Endothelial cell of umbilical vein (primary cell): ENCODE data around the gene HMGXB4. TPM values are rescaled to one million over a fixed set of nuclear protein-coding genes. Genes with fewer than 3 reads are reported as not detected.

Source experiments
- BruUV-seq: library from RNA; stranded (reverse); fragments of 400-500 nt; replicated peaks from 2 replicates; lab custom pipeline; 2021; lab: Mats Ljungman, UMichigan
- CTCF ChIA-PET: fragments of 300-600, 350-600 bp; sonication (Branson Sonifier 250); formaldehyde crosslinking; loops from one replicate; lab custom pipeline; 2021; ENCODE audit warnings: antibody characterized with exemption, inconsistent platforms; lab: Charles Lee
- POLR2A ChIA-PET: fragments of 300-600, 350-600 bp; sonication (Branson Sonifier 250); formaldehyde crosslinking; loops from one replicate; lab custom pipeline; 2021; ENCODE audit warnings: antibody characterized with exemption, inconsistent platforms; lab: Charles Lee
- DNase-seq: peaks from one replicate; pipeline ENCODE4 v3.0.0-alpha.2; 2011; ENCODE audit warnings: low read depth, low spot score
- FAIRE-seq: peaks from 2 replicates; lab custom pipeline; 2011; peaks lifted over from hg19 to GRCh38; lab: Jason Lieb, UNC
- H2AFZ ChIP-seq: 2 replicates; pipeline ENCODE4 v1.6.0; 2012; ENCODE audit warnings: low read depth, low read length, control low read depth, inconsistent platforms
- H3K27ac ChIP-seq: 2 replicates; pipeline ENCODE4 v1.5.1; 2011; ENCODE audit warnings: low read depth, mild to moderate bottlenecking, control low read depth, low read length, moderate library complexity; ENCODE audit not compliant: insufficient read depth
- H3K27me3 ChIP-seq, 2 experiments: 2 replicates each; pipeline versions ENCODE4 v1.6.0 to v1.6.1; 2011; ENCODE audit warnings: low read length in 2 of 2, mixed read lengths in 1 of 2; ENCODE audit not compliant: control insufficient read depth in 2 of 2, insufficient read depth in 2 of 2
- H3K36me3 ChIP-seq, 2 experiments: 2 replicates in 1 of 2; 3 replicates in 1 of 2; pipeline ENCODE4 v1.5.1; 2011; ENCODE audit warnings: low read length in 2 of 2, mild to moderate bottlenecking in 1 of 2, moderate library complexity in 1 of 2; ENCODE audit not compliant: control insufficient read depth in 2 of 2, insufficient read depth in 2 of 2; ENCODE audit errors: extremely low read depth in 1 of 2
- H3K4me1 ChIP-seq: 3 replicates; pipeline ENCODE4 v1.5.1; 2011; ENCODE audit warnings: mild to moderate bottlenecking, low read length; ENCODE audit not compliant: control insufficient read depth, insufficient read depth; ENCODE audit errors: extremely low read depth
- H3K4me2 ChIP-seq: 2 replicates; pipeline ENCODE4 v1.6.1; 2011; ENCODE audit warnings: low read length, control low read depth, mixed read lengths; ENCODE audit not compliant: insufficient read depth
- H3K4me3 ChIP-seq, 3 experiments: fragments of 200-600 bp in 1 of 3; sonication (generic), shearing (Covaris generic) in 1 of 3; replicated peaks in 1 of 3; 2 replicates each; pipeline ENCODE4 v1.5.1; 2011 to 2016; ENCODE audit warnings: control low read depth in 3 of 3, low read length in 3 of 3, mild to moderate bottlenecking in 2 of 3, inconsistent platforms in 1 of 3, low read depth in 1 of 3, moderate library complexity in 1 of 3; ENCODE audit not compliant: insufficient read depth in 1 of 3
- H3K79me2 ChIP-seq: 2 replicates; pipeline ENCODE4 v1.6.0; 2012; ENCODE audit warnings: low read length, inconsistent platforms; ENCODE audit not compliant: control insufficient read depth, insufficient read depth
- H3K9ac ChIP-seq: replicated peaks from 2 replicates; pipeline ENCODE3; 2011; ENCODE audit warnings: low read length, control low read depth; ENCODE audit not compliant: insufficient read depth; ENCODE audit errors: extremely low read depth
- H3K9me1 ChIP-seq: replicated peaks from 3 replicates; pipeline ENCODE4 v1.6.0; 2011; ENCODE audit warnings: mild to moderate bottlenecking, low read length; ENCODE audit not compliant: control insufficient read depth, insufficient read depth; ENCODE audit errors: extremely low read depth
- H3K9me3 ChIP-seq: replicated peaks from 2 replicates; pipeline ENCODE4 v1.5.1; 2012; ENCODE audit warnings: low read length, inconsistent platforms; ENCODE audit not compliant: control insufficient read depth, insufficient read depth
- H4K20me1 ChIP-seq: replicated peaks from 2 replicates; pipeline ENCODE3; 2011; ENCODE audit warnings: mild to moderate bottlenecking, low read length; ENCODE audit not compliant: control insufficient read depth, insufficient read depth; ENCODE audit errors: extremely low read depth
- CTCF ChIP-seq, 2 donors: IDR thresholded peaks; 1 replicate in 1 of 2; 2 replicates in 1 of 2; pipeline ENCODE4 v1.5.1; 2011; ENCODE audit warnings: low read length in 2 of 2, mild to moderate bottlenecking in 2 of 2, moderate library complexity in 2 of 2, control low read depth in 1 of 2, inconsistent platforms in 1 of 2, low read depth in 1 of 2; ENCODE audit not compliant: insufficient read depth in 1 of 2; ENCODE audit errors: extremely low read depth in 1 of 2
- EZH2 ChIP-seq: IDR thresholded peaks from 2 replicates; pipeline ENCODE4 v1.6.1; 2012; ENCODE audit warnings: borderline replicate concordance, low read depth, mild to moderate bottlenecking, moderate library complexity, low read length, inconsistent platforms; ENCODE audit not compliant: severe bottlenecking
- FOS ChIP-seq: IDR thresholded peaks from 2 replicates; pipeline ENCODE4 v1.6.1; 2011; ENCODE audit warnings: mild to moderate bottlenecking, low read length, moderate library complexity, borderline replicate concordance; ENCODE audit not compliant: insufficient read depth
- GATA2 ChIP-seq: IDR thresholded peaks from 2 replicates; pipeline ENCODE4 v1.7.0; 2011; ENCODE audit warnings: low read depth, mild to moderate bottlenecking, moderate library complexity, mixed read lengths, low read length; ENCODE audit not compliant: insufficient read length, insufficient read depth
- JUN ChIP-seq: IDR thresholded peaks from 2 replicates; pipeline ENCODE4 v1.6.1; 2011; ENCODE audit warnings: borderline replicate concordance, low read depth; ENCODE audit not compliant: insufficient read length, insufficient read depth
- MAX ChIP-seq: IDR thresholded peaks from 2 replicates; pipeline ENCODE4 v1.6.1; 2011; ENCODE audit not compliant: insufficient read depth, insufficient read length
- MYC ChIP-seq: IDR thresholded peaks from one replicate; pipeline ENCODE4 v1.6.1; 2011; ENCODE audit warnings: mild to moderate bottlenecking, low read depth, low read length
- POLR2A ChIP-seq: IDR thresholded peaks from 2 replicates; pipeline ENCODE4 v1.6.1; 2012; ENCODE audit warnings: low read depth, mild to moderate bottlenecking, control low read depth, low read length
- POLR2AphosphoS5 ChIP-seq: IDR thresholded peaks from 2 replicates; pipeline ENCODE4 v1.6.1; 2012; ENCODE audit warnings: low read depth, mild to moderate bottlenecking, control low read depth, low read length, moderate library complexity; ENCODE audit not compliant: insufficient read depth
- dilution Hi-C: fragments of 300-500 bp; cut with MboI; formaldehyde crosslinking; loops from one replicate; pipeline ENCODE4 v1.15.0; 2019; ENCODE audit warnings: low sequenced_read_pairs; ENCODE audit not compliant: extremely low pct_ligation_motif_present
- intact Hi-C: fragments of 100-400 bp; cut with micrococcal nuclease; formaldehyde crosslinking; loops from one replicate; pipeline ENCODE4 v1.10.0; 2022
- polyA plus RNA-seq, 4 experiments: library from polyadenylated mRNA; depleted of rRNA in 3 of 4; stranded (reverse) in 3 of 4; unstranded in 1 of 4; fragments of >200 nt; gene quantifications; 2 replicates each; pipeline versions ENCODE4 v1.2.1 to v1.2.3, GENCODE V29; 2011 to 2012; ENCODE audit warnings: missing spikeins in 1 of 4
- total RNA-seq: library from RNA; stranded (reverse); gene quantifications from 2 replicates; pipeline ENCODE4 v1.2.3, GENCODE V29; 2021

Gene HMGXB4
- total and polyA plus RNA-seq, 2 donors (not counting 3 experiments of a cell fraction or from before 2014, with no cell fraction given): 12.2 to 30.5 TPM

- intact Hi-C loops: no loop called here
- POLR2A ChIA-PET: no interaction called here
- dilution Hi-C loops: no loop called here
These were observed 66.0 kb downstream of the HMGXB4 start for GRCh38 chr22:35323305-35323704.

More at GRCh38 chr22:35323305-35323704, 66.0 kb downstream of the HMGXB4 start:
- Histone ChIP-seq H3K27ac (no peak overlapping the region), H3K4me2 (no peak overlapping the region), H3K4me3 (no peak overlapping the region), H3K27me3 (no peaks in the 10 kb centered on the region), H3K9me1 (no peaks in the 10 kb centered on the region), H3K79me2 (no peaks in the 10 kb centered on the region), H3K9ac (no peak overlapping the region), H3K4me1 (peaks cover under 1% of the 10 kb centered on the region), H4K20me1 (no peaks in the 10 kb centered on the region), H3K36me3 (peaks cover 8 to 50% of the 10 kb centered on the region in 2 experiments), H2AFZ (no peak overlapping the region), H3K9me3 (no peaks in the 10 kb centered on the region)
- no TSS peak for BruUV-seq
- no peak for FAIRE-seq
- TF ChIP-seq MYC (no peak), POLR2AphosphoS5 (no peak), JUN (no peak), FOS (no peak), MAX (no peak), CTCF (IDR thresholded peaks at IDR 0.05; ENCODE audit: extremely low read depth in 1 of 2, insufficient read depth in 1 of 2, low read depth in 1 of 2, low read length in 2 of 2) (no peak), EZH2 (no peak), GATA2 (no peak), POLR2A (no peak)
- DNase-seq: no peak
- CTCF ChIA-PET: no interaction called here
